ENCODE data around the gene TAF1L. TPM values are rescaled to one million over a fixed set of nuclear protein-coding genes. Genes with fewer than 3 reads are reported as not detected.

TAF1L gene
- total RNA-seq (ENCODE audit: low replicate concordance): not detected in 2 replicates
- long read RNA-seq: 0 reads

GRCh38 chr9:32635362-32635761 is at the start of gene TAF1L:
Gene TAF1L, minus strand, starts transcription at chr9:32635669. Its CDS starts 90 bp downstream, at chr9:32635579.
- no peaks in the 10 kb centered on the region for H3K4me1 Mint-ChIP-seq (ENCODE audit: unreplicated experiment)

GRCh38 chr9:32681751-32682150 is 46.3 kb upstream of the TAF1L start:
- Mint-ChIP-seq H3K27ac (no peak overlapping the region), H3K9me3 (peaks cover 11% of the 10 kb centered on the region), H3K36me3 (no peaks in the 10 kb centered on the region), H3K27me3 (no peaks in the 10 kb centered on the region), H3K4me1 (ENCODE audit: unreplicated experiment) (no peaks in the 10 kb centered on the region), H3K4me3 (no peak overlapping the region)
- no peak for TF ChIP-seq CTCF (conservative IDR thresholded peaks at IDR 0.05)
- DNase-seq (ENCODE audit: extremely low spot score, unreplicated experiment): no peak

More at GRCh38 chr9:32635362-32635761, at the start of gene TAF1L:
- no peak for TF ChIP-seq CTCF (conservative IDR thresholded peaks at IDR 0.05)
- no peak for DNase-seq (ENCODE audit: extremely low spot score, unreplicated experiment)
- no peak within 1 kb of the TSS for H3K27ac Mint-ChIP-seq
- peaks cover 7% of the 10 kb centered on the region for H3K9me3 Mint-ChIP-seq
- H3K36me3 Mint-ChIP-seq: no peaks in the 10 kb centered on the region
- H3K27me3 Mint-ChIP-seq: no peaks in the 10 kb centered on the region
- H3K4me3 Mint-ChIP-seq: no peak within 1 kb of the TSS

- no peak for DNase-seq (ENCODE audit: extremely low spot score, unreplicated experiment)
- Mint-ChIP-seq H3K27ac (no peak overlapping the region), H3K27me3 (no peaks in the 10 kb centered on the region), H3K36me3 (no peaks in the 10 kb centered on the region), H3K4me1 (ENCODE audit: unreplicated experiment) (no peaks in the 10 kb centered on the region), H3K4me3 (no peak overlapping the region), H3K9me3 (peaks cover 3% of the 10 kb centered on the region)
- TF ChIP-seq CTCF (conservative IDR thresholded peaks at IDR 0.05): no peak
Measured at GRCh38 chr9:32677931-32678330, 42.5 kb upstream of the TAF1L start.

GRCh38 chr9:32672469-32672868 is 37.0 kb upstream of the TAF1L start:
- Mint-ChIP-seq H3K4me3 (no peak overlapping the region), H3K9me3 (no peaks in the 10 kb centered on the region), H3K36me3 (no peaks in the 10 kb centered on the region), H3K4me1 (ENCODE audit: unreplicated experiment) (no peaks in the 10 kb centered on the region), H3K27ac (no peak overlapping the region), H3K27me3 (no peaks in the 10 kb centered on the region)
- no peak for TF ChIP-seq CTCF (conservative IDR thresholded peaks at IDR 0.05)
- DNase-seq (ENCODE audit: extremely low spot score, unreplicated experiment): no peak

GRCh38 chr9:32671333-32671732 is 35.9 kb upstream of the TAF1L start:
- Mint-ChIP-seq H3K27ac (no peak overlapping the region), H3K27me3 (no peaks in the 10 kb centered on the region), H3K9me3 (no peaks in the 10 kb centered on the region), H3K4me3 (no peak overlapping the region), H3K4me1 (ENCODE audit: unreplicated experiment) (no peaks in the 10 kb centered on the region), H3K36me3 (no peaks in the 10 kb centered on the region)
- no peak for TF ChIP-seq CTCF (conservative IDR thresholded peaks at IDR 0.05)
- DNase-seq (ENCODE audit: extremely low spot score, unreplicated experiment): no peak

GRCh38 chr9:32665101-32665500 is 29.6 kb upstream of the TAF1L start:
- Mint-ChIP-seq H3K9me3 (peaks cover 7% of the 10 kb centered on the region), H3K4me1 (ENCODE audit: unreplicated experiment) (no peaks in the 10 kb centered on the region), H3K4me3 (no peak overlapping the region), H3K27ac (no peak overlapping the region), H3K36me3 (no peaks in the 10 kb centered on the region), H3K27me3 (peaks cover 3% of the 10 kb centered on the region)
- no peak for TF ChIP-seq CTCF (conservative IDR thresholded peaks at IDR 0.05)
- DNase-seq (ENCODE audit: extremely low spot score, unreplicated experiment): no peak
